CD14-positive monocyte (primary cell): ENCODE data around the gene SLC31A1. TPM values are rescaled to one million over a fixed set of nuclear protein-coding genes. Genes with fewer than 3 reads are reported as not detected.

ENCODE experiments used
- DNase-seq, 3 donors: peaks; one replicate each; pipeline ENCODE4 v3.0.0-alpha.2; 2011 to 2022
- H2AFZ ChIP-seq: 2 replicates; pipeline ENCODE4 v1.6.0; 2012; ENCODE audit warnings: mild to moderate bottlenecking, low read depth, low read length, inconsistent platforms; ENCODE audit not compliant: insufficient read depth, poor library complexity, severe bottlenecking
- H3K27ac ChIP-seq, 2 donors: 1 replicate in 1 of 2; 2 replicates in 1 of 2; pipeline ENCODE4 v1.5.1; 2012 to 2013; ENCODE audit warnings: low read length in 2 of 2, control low read depth in 1 of 2, inconsistent platforms in 1 of 2, low read depth in 1 of 2, mild to moderate bottlenecking in 1 of 2
- H3K27me3 ChIP-seq, 2 donors: one replicate each; pipeline versions ENCODE4 v1.6.0 to v1.6.1; 2011 to 2013; ENCODE audit warnings: low read length in 2 of 2; ENCODE audit not compliant: control insufficient read depth in 2 of 2, insufficient read depth in 2 of 2
- H3K36me3 ChIP-seq, 2 donors: replicated peaks in 1 of 2; 1 replicate in 1 of 2; 2 replicates in 1 of 2; pipeline versions ENCODE4 v1.5.1 to v1.6.1; 2012 to 2013; ENCODE audit warnings: low read length in 2 of 2, control low read depth in 1 of 2, inconsistent platforms in 1 of 2, mild to moderate bottlenecking in 1 of 2; ENCODE audit not compliant: insufficient read depth in 2 of 2, control insufficient read depth in 1 of 2
- H3K4me1 ChIP-seq, 2 donors: 1 replicate in 1 of 2; 2 replicates in 1 of 2; pipeline versions ENCODE4 v1.5.1 to v1.6.1; 2012 to 2013; ENCODE audit warnings: low read length in 2 of 2, control low read depth in 1 of 2, inconsistent platforms in 1 of 2, mild to moderate bottlenecking in 1 of 2, moderate library complexity in 1 of 2; ENCODE audit not compliant: insufficient read depth in 2 of 2, control insufficient read depth in 1 of 2
- H3K4me2 ChIP-seq: replicated peaks from 2 replicates; pipeline ENCODE3; 2012; ENCODE audit warnings: low read length, moderate library complexity, mild to moderate bottlenecking; ENCODE audit not compliant: poor library complexity, severe bottlenecking; ENCODE audit errors: extremely low read depth
- H3K4me3 ChIP-seq, 3 experiments: fragments of 200-600 bp in 1 of 3; sonication (generic) in 1 of 3; replicated peaks in 1 of 3; 1 replicate in 2 of 3; 2 replicates in 1 of 3; pipeline ENCODE4 v1.5.1; 2011 to 2013; ENCODE audit warnings: low read length in 3 of 3, mild to moderate bottlenecking in 3 of 3, control low read depth in 2 of 3, low read depth in 2 of 3, inconsistent platforms in 1 of 3, moderate library complexity in 1 of 3
- H3K79me2 ChIP-seq: 2 replicates; pipeline ENCODE4 v1.6.0; 2012; ENCODE audit warnings: mild to moderate bottlenecking, control low read depth, inconsistent platforms, low read length, moderate library complexity; ENCODE audit not compliant: insufficient read depth
- H3K9ac ChIP-seq: 2 replicates; pipeline ENCODE4 v1.6.0; 2017; ENCODE audit warnings: low read length, mild to moderate bottlenecking; ENCODE audit not compliant: insufficient read depth, poor library complexity, severe bottlenecking
- H3K9me3 ChIP-seq, 2 donors: replicated peaks in 1 of 2; 1 replicate in 1 of 2; 2 replicates in 1 of 2; pipeline versions ENCODE4 v1.5.1 to v1.6.1; 2012 to 2013; ENCODE audit warnings: low read length in 2 of 2, control low read depth in 1 of 2; ENCODE audit not compliant: control insufficient read depth in 1 of 2, insufficient read depth in 1 of 2
- H4K20me1 ChIP-seq: 2 replicates; pipeline ENCODE4 v1.6.0; 2012; ENCODE audit warnings: mild to moderate bottlenecking, low read length, control low read depth, moderate library complexity; ENCODE audit not compliant: insufficient read depth
- H3K27ac Mint-ChIP-seq, 7 donors: one replicate each; pipeline ENCODE4 v1.8.0; 2020; ENCODE audit warnings: mild to moderate bottlenecking in 7 of 7, mixed read lengths in 7 of 7, moderate library complexity in 6 of 7, inconsistent platforms in 2 of 7
- H3K27me3 Mint-ChIP-seq, 3 donors: one replicate each; pipeline ENCODE4 v1.8.0; 2021 to 2022; ENCODE audit warnings: low read depth in 3 of 3, mild to moderate bottlenecking in 3 of 3, mixed read lengths in 3 of 3, moderate library complexity in 3 of 3, inconsistent platforms in 1 of 3
- H3K36me3 Mint-ChIP-seq, 2 donors: one replicate each; pipeline ENCODE4 v1.8.0; 2020; ENCODE audit warnings: mixed read lengths in 2 of 2, inconsistent platforms in 1 of 2, mild to moderate bottlenecking in 1 of 2
- H3K4me1 Mint-ChIP-seq: one replicate; pipeline ENCODE4 v1.8.0; 2020; ENCODE audit warnings: mild to moderate bottlenecking, mixed read lengths
- H3K4me3 Mint-ChIP-seq, 2 donors: one replicate each; pipeline ENCODE4 v1.8.0; 2020; ENCODE audit warnings: mild to moderate bottlenecking in 2 of 2, mixed read lengths in 2 of 2, moderate library complexity in 1 of 2
- H3K9me3 Mint-ChIP-seq, 7 donors: one replicate each; pipeline ENCODE4 v1.8.0; 2020 to 2022; ENCODE audit warnings: mixed read lengths in 7 of 7, mild to moderate bottlenecking in 6 of 7, moderate library complexity in 6 of 7, inconsistent platforms in 2 of 7
- WGBS: methylation state at CpG from one replicate; pipeline ENCODE4 v1.1.5; 2013; ENCODE audit warnings: missing lambda C conversion rate; ENCODE audit not compliant: insufficient coverage; 5-methylcytosine and 5-hydroxymethylcytosine counted together
- intact Hi-C, 2 donors: fragments of 100-400 bp; cut with micrococcal nuclease; formaldehyde crosslinking; loops; one replicate each; pipeline versions ENCODE4 v1.15.0 to v1.15.1; 2023
- polyA plus RNA-seq, 3 donors: library from polyadenylated mRNA; depleted of rRNA in 1 of 3; unstranded in 2 of 3; stranded (reverse) in 1 of 3; fragments of 300-500 nt in 2 of 3; fragments of >200 nt in 1 of 3; fragmentation: Illumina TruSeq in 2 of 3; gene quantifications; 1 replicate in 2 of 3; 2 replicates in 1 of 3; pipeline ENCODE4 v1.2.3, GENCODE V29; 2012 to 2021
- TF ChIP-seq, protein P1 (sequence below): fragments of 200-600 bp; IDR thresholded peaks from one replicate; pipeline ENCODE4 v1.8.0; 2022; ENCODE audit warnings: antibody characterized with exemption, mild to moderate bottlenecking

The SLC31A1 gene
- polyA plus RNA-seq, 3 donors: 20.4 to 49.0 (median 38.8) TPM

DNA sequence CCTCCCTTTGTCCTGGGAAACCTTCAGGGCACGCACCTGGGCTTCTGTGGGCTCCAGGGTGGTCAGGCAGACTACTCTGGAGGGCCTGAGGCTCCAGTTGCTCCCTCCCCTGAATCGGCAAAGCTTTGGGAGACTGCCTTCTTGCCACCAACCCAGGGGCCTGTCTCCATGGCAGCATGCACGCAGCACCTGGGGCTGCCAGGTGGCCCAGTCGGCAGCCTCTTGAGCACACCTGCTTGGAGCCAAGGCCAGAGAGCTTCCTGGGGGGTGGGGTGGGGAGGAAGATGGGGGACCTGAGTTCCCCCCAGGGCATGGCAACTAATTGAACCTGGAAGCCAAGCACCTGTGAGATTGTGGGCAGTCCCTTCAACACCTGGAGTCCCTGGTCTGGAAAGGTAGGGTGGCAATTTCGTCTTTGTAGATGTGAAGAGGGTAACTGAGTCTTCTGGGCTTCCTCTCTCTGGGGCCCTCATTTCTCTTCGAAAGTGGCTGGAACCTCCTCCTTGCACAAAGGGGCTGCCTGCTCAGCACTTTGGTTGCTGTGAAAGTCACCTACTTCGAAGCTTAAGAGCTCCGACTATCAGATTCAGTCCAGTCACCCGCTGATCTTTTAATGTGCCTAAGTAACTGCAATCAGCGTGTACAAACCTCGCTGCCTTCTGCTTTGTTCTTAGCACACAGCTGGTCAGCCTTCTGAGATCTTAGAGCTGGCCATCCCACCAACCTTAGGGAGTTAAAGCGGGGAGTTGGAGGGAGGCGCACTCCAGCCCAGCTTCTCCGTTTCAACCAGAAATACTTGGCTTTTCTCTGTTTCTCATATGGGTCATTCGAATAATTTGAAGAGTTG is 77.8 kb downstream of the SLC31A1 start:
- TF ChIP-seq, protein P1, sequence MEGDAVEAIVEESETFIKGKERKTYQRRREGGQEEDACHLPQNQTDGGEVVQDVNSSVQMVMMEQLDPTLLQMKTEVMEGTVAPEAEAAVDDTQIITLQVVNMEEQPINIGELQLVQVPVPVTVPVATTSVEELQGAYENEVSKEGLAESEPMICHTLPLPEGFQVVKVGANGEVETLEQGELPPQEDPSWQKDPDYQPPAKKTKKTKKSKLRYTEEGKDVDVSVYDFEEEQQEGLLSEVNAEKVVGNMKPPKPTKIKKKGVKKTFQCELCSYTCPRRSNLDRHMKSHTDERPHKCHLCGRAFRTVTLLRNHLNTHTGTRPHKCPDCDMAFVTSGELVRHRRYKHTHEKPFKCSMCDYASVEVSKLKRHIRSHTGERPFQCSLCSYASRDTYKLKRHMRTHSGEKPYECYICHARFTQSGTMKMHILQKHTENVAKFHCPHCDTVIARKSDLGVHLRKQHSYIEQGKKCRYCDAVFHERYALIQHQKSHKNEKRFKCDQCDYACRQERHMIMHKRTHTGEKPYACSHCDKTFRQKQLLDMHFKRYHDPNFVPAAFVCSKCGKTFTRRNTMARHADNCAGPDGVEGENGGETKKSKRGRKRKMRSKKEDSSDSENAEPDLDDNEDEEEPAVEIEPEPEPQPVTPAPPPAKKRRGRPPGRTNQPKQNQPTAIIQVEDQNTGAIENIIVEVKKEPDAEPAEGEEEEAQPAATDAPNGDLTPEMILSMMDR: no peak
- H3K27me3 Mint-ChIP-seq: peaks cover 3 to 4% (median 3%) of the 10 kb centered on the region in 3 donors
- H3K79me2 ChIP-seq: no peaks in the 10 kb centered on the region
- peaks cover 7 to 9% of the 10 kb centered on the region in 2 donors for H3K4me1 ChIP-seq
- H3K36me3 Mint-ChIP-seq: peaks cover 0 to 2% of the 10 kb centered on the region in 2 donors
- intact Hi-C loops: no loop called here
- H3K4me1 Mint-ChIP-seq: peaks cover 9% of the 10 kb centered on the region
- DNase-seq: no peak
- H3K9me3 ChIP-seq: no peaks in the 10 kb centered on the region
- 98% methylated on average over 11 of the region's 15 CpGs for WGBS
- H3K27ac Mint-ChIP-seq: peak overlapping the region in 1 of 7 donors; percentile 71
- no peak overlapping the region for H3K4me3 ChIP-seq
- H3K9ac ChIP-seq: no peak overlapping the region
- H3K4me3 Mint-ChIP-seq: no peak overlapping the region
- no peak overlapping the region for H3K27ac ChIP-seq
- H3K36me3 ChIP-seq: peaks cover under 1% of the 10 kb centered on the region in 2 donors
- H3K4me2 ChIP-seq: peak overlapping the region; percentile 60
- no peaks in the 10 kb centered on the region for H3K27me3 ChIP-seq
- H4K20me1 ChIP-seq: no peaks in the 10 kb centered on the region
- peak overlapping the region; percentile 57 for H2AFZ ChIP-seq
- no peaks in the 10 kb centered on the region for H3K9me3 Mint-ChIP-seq

DNA sequence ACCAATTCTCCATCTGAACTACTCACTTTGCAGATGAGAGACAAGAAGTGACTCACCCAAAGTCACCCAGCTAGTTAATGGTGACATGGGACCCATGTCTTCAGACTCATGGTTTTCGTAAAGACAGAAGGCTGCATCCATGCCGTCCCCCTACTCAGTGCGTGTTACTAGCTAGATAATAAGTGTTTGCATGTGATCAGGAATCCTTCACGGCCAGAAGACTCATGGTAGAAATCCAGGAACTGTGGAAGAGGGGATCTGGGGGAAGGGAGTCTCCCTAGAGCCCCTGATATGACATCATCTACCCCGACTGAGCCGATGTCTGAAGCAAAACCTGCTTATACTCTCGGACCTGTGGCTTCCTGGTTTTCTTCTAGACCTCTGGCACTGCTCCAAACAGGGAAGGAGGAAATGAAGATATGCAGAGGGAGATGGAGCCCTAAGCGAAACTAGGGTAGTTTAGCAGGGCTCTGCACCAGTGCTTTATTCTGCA is 78.5 kb downstream of the SLC31A1 start:
- Mint-ChIP-seq H3K4me3 (peak overlapping the region; percentile 66 to 68), H3K27me3 (peaks cover 3 to 4% (median 3%) of the 10 kb centered on the region in 3 donors), H3K27ac (peak overlapping the region in 2 of 7 donors; percentile 38 to 43), H3K4me1 (peaks cover 9% of the 10 kb centered on the region), H3K9me3 (no peaks in the 10 kb centered on the region), H3K36me3 (no peaks in the 10 kb centered on the region)
- Histone ChIP-seq H3K27ac (no peak overlapping the region), H3K4me2 (peak overlapping the region; percentile 60), H3K4me3 (peak overlapping the region in 1 of 3 experiments; percentile 48), H3K36me3 (no peaks in the 10 kb centered on the region), H3K4me1 (peaks cover 7 to 9% of the 10 kb centered on the region in 2 donors), H3K9ac (no peak overlapping the region), H3K9me3 (no peaks in the 10 kb centered on the region), H4K20me1 (no peaks in the 10 kb centered on the region), H3K27me3 (no peaks in the 10 kb centered on the region), H3K79me2 (no peaks in the 10 kb centered on the region), H2AFZ (peak overlapping the region; percentile 57)
- intact Hi-C loops: no loop called here
- TF ChIP-seq, protein P1: no peak
- 0% methylated on average over 1 of the region's 8 CpGs for WGBS
- peak; percentile 48 to 67 (median 58) for DNase-seq
